ENCODE measurements around the gene ZNF37A.
"Not testable (repeated sequence)": the region's sequence is repeated elsewhere in the genome, so short reads cannot be mapped to it uniquely, and the experiment has no call there.

GRCh38 chr10:38093318-38093717 is 819 bp upstream of the ZNF37A start:
- not testable (repeated sequence) for TF ChIP-seq CTCF, POLR2AphosphoS5, POLR2A (IDR thresholded peaks at IDR 0.05)
